GM19351 (cell line): Measurements from ENCODE around the gene C1QTNF8.

ENCODE experiments used
- ATAC-seq: cut with Tn5 transposase; IDR thresholded peaks from one replicate; pipeline ENCODE4 v1.9.1; 2021; ENCODE audit warnings: mild to moderate bottlenecking, moderate library complexity; ENCODE audit not compliant: unreplicated experiment

The C1QTNF8 gene

DNA sequence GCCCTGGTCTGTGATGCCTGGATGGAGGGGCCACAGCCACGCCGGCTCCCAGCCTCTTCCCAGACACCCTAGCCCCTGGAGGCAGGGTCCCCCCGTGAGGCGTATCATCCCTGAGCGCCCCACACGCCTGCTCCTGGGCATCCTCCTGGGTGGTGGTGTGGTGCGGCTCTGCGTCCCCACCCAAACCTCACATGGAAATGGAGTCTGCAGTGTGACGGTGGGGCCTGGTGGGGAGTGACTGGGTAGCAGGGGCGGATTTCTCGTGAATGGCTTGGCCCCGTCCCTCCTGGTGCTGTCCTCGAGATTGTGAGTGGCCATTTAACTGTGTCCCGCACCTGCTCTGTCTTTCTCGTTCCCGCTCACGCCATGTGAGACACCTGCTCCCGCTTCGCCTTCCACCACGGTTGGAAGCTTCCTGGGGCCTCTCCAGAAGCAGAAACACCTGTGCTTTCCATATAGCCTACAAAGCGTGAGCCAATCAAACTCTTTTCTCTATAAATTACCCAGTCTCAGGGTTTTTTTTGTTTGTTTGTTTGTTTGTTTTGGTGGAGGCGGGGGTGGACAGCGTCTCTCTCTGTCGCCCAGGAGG is 29.4 kb downstream of the C1QTNF8 start:
- ATAC-seq = no peak

GRCh38 chr16:1065469-1066128 is 30.4 kb downstream of the C1QTNF8 start:
- no peak for ATAC-seq

DNA sequence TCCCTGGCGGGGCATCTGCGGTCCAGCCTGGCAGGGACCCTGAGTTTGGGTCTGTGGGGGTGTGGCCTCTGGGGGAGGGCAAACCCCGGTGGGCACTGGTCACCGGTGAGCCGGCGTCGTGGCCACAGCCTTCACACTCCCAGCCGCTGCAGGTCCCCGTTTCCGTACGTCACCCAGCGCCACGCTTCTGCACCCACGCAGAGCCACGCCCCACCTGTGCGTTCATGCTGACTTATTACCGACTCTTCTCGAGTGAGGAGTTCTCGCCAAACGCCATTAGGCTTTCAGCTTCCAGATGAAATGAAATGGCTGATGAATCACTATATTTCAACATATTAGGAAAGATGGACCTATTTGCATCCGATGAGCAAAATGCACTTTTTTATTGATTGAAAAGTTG is 32.3 kb downstream of the C1QTNF8 start:
- no peak for ATAC-seq

GRCh38 chr16:1062895-1063294 is 33.1 kb downstream of the C1QTNF8 start:
- no peak for ATAC-seq

- no peak for ATAC-seq
Measured at GRCh38 chr16:1061769-1062505, 34.1 kb downstream of the C1QTNF8 start.

GRCh38 chr16:1060416-1061340 is 35.4 kb downstream of the C1QTNF8 start:
- ATAC-seq = no peak

DNA sequence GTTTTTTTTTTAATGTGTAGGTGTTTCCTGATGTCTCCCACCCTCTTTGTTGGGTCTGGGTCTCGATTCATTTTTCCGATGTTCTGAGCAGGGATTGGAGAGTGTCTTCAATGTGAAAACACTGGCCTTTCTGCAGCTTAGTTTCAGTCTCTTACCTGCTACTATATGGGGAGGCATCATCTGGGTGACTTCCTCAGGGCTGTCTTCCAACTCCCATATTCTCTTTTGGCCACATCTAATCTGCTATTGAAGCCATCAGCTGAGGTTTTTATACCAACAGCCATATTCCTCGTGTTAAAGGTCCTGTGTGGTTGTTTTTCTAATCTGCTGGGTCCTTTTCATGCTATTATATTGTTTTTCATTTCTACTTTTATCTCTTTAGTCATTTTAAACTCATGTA is 36.7 kb downstream of the C1QTNF8 start:
- no peak for ATAC-seq

DNA sequence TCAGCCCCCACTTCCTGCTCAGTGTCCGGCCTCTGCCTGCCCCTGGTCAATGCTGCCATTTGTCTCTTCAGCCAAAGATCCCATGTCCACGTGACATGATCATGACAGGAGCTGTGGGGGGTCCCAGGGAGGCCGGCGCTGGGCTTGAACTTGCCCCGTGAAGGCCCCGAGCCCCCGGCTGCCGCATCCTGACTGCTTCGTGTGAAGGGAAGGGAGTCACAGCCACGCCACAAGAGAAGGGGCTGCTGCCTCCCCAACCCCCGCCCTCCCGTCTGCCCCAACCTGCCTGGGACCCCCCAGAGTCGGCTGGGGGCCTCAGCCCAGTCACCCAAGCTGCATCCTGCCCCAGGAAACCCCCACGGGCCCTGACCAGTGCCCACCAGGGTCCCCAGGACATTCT is 37.8 kb downstream of the C1QTNF8 start:
- no peak for ATAC-seq

DNA sequence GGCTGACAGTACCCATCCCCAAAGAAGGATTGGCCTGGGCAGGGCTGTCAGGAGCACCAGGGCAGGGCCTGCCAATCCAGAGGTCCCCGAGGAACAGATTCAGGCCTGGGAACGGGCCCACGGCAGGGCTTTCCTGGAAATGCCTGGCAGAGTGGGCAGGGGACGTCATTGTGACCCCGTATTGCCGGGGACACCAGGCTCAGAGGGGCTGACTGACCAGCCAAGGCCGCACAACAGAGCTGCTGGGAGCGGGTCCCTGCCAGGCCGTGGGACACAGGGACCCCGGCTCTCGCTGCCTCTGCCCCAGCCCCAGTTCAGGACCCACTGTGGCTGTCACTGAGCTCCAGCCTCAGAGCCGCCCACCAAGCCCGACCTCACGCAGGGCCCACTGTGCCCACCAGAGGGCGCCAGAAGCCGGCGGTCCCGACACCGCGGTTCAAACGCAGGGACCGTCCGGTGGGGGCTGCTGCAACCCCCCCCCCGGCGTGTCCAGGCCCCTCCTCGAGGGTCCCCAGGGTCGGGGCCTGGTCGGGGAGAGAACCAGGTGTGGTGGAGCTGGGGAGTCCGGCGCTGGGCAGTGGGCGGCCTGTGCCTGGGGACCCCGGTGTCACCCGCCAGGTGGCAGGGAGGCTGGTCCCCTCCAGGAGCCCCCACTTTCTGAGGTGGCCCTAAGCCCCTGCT is 38.7 kb downstream of the C1QTNF8 start:
- ATAC-seq = no peak

- no peak for ATAC-seq
Measured at GRCh38 chr16:1056196-1056595, 39.8 kb downstream of the C1QTNF8 start.

DNA sequence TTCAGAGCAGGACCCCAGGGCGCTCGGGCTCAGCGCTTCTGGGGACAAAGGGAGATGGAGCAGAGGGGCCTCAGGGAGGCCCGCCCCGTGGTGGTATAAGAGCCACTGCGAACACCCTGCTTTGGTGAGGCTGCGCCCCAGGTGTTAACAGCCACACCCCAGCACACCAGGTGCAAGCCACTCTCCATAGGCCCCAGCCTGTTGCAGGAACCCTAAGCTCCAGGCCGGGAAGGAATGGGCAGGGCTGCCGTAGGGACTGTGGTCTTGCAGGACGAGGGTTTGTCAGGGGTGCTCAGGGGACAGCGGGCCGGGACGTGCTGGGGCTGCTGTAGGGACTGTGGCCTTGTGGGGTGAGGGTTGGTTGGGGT is 40.5 kb downstream of the C1QTNF8 start:
- no peak for ATAC-seq

DNA sequence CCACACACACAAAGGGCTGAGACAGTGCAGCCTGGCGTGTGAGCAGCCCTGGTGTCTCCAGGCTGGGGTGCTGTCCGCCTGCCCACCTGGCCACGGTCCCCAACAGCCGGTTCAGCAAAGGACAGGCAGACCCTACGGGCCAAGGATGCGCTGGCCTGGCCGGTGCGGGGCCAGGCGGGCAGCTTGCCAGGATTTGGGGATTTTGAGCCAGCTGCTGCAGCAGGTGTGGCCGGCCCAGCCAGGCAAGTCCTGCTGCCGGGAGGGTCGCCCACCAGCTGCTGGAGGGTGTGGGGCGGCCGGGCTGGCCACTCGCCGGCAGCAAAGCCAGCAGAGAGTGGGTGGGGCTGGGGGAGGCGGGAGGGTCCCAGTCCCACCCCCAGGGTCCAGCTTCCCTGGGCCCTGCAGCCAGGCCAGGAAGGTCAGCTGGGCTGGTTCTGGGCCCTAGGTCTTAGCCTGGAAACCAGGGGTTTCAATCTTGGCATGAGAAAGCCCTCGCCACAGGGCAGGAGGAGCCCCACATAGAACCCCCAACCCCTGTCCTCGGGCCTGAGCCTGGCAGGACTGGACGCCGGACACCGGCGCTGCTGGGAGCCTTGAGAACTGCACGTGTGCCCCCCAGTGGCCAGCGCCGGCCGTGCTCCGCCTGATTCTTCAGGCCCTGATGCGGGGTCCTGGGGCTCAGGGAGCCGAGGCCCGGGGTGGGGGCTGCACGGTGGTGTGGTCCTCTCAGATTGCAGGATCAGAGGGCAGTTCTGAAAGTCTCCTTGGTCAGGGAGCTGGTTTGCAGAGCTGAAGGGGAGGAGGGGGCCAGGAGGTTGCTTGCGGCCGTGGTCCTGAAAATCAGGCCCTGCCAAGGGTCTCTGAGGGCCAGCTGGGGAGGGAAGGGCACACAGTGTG is 41.1 kb downstream of the C1QTNF8 start:
- no peak for ATAC-seq

GRCh38 chr16:1053700-1054368 is 42.2 kb downstream of the C1QTNF8 start:
- no peak for ATAC-seq

GRCh38 chr16:1053121-1053521 is 42.9 kb downstream of the C1QTNF8 start:
- no peak for ATAC-seq

DNA sequence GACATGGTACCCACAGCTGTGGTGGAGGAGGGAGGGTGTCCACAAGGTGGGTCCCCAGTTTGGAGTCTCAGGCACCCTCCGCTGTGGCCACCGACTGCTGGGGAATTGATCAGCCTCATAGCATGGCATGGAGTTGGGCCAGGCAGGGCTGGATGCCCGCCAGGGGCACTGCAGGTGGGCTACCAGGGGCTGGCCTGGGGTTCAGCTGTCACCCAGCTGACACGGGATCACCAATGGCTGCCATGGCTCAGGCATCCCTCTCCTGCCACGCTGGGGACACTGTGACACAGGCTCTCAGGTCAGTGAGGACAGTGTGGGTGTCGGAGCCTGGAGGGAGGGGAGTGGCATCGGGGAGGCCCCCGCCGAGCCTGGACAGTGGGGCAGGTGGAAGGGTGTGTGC is 43.3 kb downstream of the C1QTNF8 start:
- ATAC-seq = no peak

DNA sequence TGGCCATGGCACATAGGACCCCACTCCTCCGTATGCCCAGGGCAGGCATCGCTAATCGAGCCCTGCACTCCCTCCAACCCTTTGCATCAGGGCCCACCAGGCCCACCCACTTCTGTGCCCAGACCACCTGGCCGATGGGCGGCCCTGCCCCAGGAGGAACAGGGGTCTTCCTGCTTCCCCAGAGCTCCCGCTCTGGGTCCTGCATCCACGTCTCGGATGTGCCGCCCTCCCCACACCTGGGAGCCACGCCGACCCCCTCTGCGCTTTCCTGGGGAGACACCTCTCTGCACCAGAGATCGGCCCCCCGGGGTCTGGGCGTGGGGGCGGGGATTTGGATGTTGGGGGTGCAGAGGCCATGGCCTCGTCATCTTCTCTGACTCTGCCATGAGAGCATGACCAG is 44.6 kb downstream of the C1QTNF8 start:
- ATAC-seq = no peak

DNA sequence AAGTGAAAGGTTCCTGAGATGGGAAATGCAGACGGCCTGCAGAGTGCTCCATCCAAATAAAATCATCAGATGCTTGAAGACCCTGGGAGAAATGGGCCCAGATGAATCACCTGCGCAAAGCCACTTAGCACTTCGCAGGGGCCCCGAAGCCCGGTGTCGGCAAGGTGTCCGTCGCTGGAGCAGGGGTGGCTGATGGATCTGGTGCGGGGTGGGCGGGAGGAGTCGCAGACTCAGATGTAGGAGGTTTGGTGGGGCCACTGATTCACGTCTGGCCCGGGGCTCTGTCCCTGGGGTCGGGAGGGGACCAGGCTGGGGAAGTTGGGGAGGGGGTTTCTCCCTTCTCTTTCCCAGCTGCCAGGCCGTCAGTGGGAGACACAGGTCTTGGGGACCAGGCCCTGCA is 45.1 kb downstream of the C1QTNF8 start:
- ATAC-seq = no peak

DNA sequence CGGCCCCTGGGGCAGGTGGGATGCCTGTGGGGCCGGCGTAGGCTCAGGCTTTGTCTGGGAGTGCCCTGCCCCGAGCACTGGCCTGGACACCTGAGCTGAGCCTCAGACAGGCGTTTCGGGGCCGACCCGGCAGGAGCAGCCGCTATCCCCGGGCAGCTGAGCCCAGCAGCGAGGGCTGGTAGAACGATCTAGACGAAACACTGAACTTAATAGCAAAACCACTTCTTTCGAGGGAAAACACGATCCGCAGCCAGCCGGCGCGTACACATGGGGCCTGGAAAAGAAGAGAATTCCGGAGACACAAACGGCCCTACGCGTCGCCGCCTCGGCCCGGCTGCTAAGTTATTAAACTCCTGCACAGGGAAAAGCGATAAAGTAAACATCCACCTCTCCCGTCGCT is 45.5 kb downstream of the C1QTNF8 start:
- ATAC-seq = no peak

GRCh38 chr16:1049976-1050247 is 46.1 kb downstream of the C1QTNF8 start:
- no peak for ATAC-seq
